A549 (cell line): ENCODE measurements around the gene RUNX1. TPM values are rescaled to one million over a fixed set of nuclear protein-coding genes. Genes with fewer than 3 reads are reported as not detected.
A peak's percentile ranks its signal among the peaks of the same experiment; 100 is the strongest.

Source experiments
- ATAC-seq, 2 experiments: fragments of 200-7000 bp in 1 of 2; fragments of >200 bp in 1 of 2; cut with Nextera tagmentation in 1 of 2; cut with Tn5 transposase in 1 of 2; 3 replicates each; pipeline versions ENCODE4 v1.8.0 to v1.9.1; 2018 to 2020; ENCODE audit warnings: mild to moderate bottlenecking in 1 of 2, moderate library complexity in 1 of 2
- CTCF ChIA-PET: fragments of 300-600 bp; sonication (Branson Sonifier 250); formaldehyde crosslinking; extraction: SDS; loops from one replicate; lab custom pipeline; 2021; ENCODE audit warnings: antibody characterized with exemption, inconsistent platforms; lab: Yijun Ruan, JAX
- POLR2A ChIA-PET: fragments of 350-600 bp; formaldehyde crosslinking; extraction: SDS; loops from one replicate; lab custom pipeline; 2021; ENCODE audit warnings: antibody characterized with exemption, inconsistent platforms; lab: Yijun Ruan, JAX
- DNase-seq, 2 experiments: peaks; one replicate each; pipeline versions ENCODE4 v3.0.0 to v3.0.0-alpha.2; 2011 to 2016; ENCODE audit warnings: low read depth in 1 of 2, low spot score in 1 of 2
- FAIRE-seq: peaks from 2 replicates; lab custom pipeline; 2011; peaks lifted over from hg19 to GRCh38; lab: Jason Lieb, UNC
- H3K27ac ChIP-seq, 2 experiments: fragments of >200 bp; sonication (Bioruptor Twin); formaldehyde crosslinking; 3 replicates each; pipeline ENCODE4 v1.5.1; 2016 to 2017
- H3K4me1 ChIP-seq: fragments of >200 bp; sonication (Bioruptor Twin); formaldehyde crosslinking; 3 replicates; pipeline ENCODE4 v1.6.1; 2016
- H3K4me2 ChIP-seq: fragments of >200 bp; sonication (Bioruptor Twin); formaldehyde crosslinking; 3 replicates; pipeline ENCODE4 v1.6.1; 2016
- H3K4me3 ChIP-seq: fragments of >200 bp; sonication (Bioruptor Twin); formaldehyde crosslinking; 3 replicates; pipeline ENCODE4 v1.5.1; 2016
- H3K9me3 ChIP-seq: fragments of >200 bp; sonication (Bioruptor Twin); formaldehyde crosslinking; 3 replicates; pipeline ENCODE4 v1.6.1; 2016
- BHLHE40 ChIP-seq: IDR thresholded peaks from 2 replicates; pipeline ENCODE4 v1.6.1; 2012; ENCODE audit warnings: low read depth, low read length, inconsistent platforms
- CBX2 ChIP-seq: fragments of 200-600 bp; sonication (generic); IDR thresholded peaks from 2 replicates; pipeline ENCODE4 v1.6.1; 2016; ENCODE audit warnings: low read depth, mild to moderate bottlenecking, borderline replicate concordance
- CEBPB ChIP-seq, 2 experiments: fragments of >200 bp in 1 of 2; sonication (Bioruptor Twin) in 1 of 2; formaldehyde crosslinking in 1 of 2; IDR thresholded peaks; 2 replicates each; pipeline ENCODE4 v1.6.1; 2012 to 2016
- CHD4 ChIP-seq: fragments of 200-600 bp; sonication (generic); IDR thresholded peaks from 2 replicates; pipeline ENCODE4 v1.6.1; 2016; ENCODE audit warnings: antibody characterized with exemption, mild to moderate bottlenecking, borderline replicate concordance
- EHF ChIP-seq: fragments of 250-450 bp; sonication (Bioruptor Pico); IDR thresholded peaks from 2 replicates; pipeline ENCODE4 v1.5.0; 2020; ENCODE audit warnings: mild to moderate bottlenecking
- HDAC2 ChIP-seq: fragments of 200-600 bp; sonication (generic); IDR thresholded peaks from 2 replicates; pipeline ENCODE4 v1.6.1; 2016
- HOXA7 ChIP-seq: fragments of 250-450 bp; sonication (Bioruptor Pico); IDR thresholded peaks from 2 replicates; pipeline ENCODE4 v1.5.0; 2020; ENCODE audit warnings: mild to moderate bottlenecking, moderate library complexity
- HOXB13 ChIP-seq: fragments of 250-450 bp; sonication (Bioruptor Pico); IDR thresholded peaks from 2 replicates; pipeline ENCODE4 v1.5.0; 2020; ENCODE audit warnings: low read depth, mild to moderate bottlenecking, moderate library complexity
- JUN ChIP-seq, 2 experiments: fragments of >200 bp; sonication (Bioruptor Twin); formaldehyde crosslinking; IDR thresholded peaks; 2 replicates in 1 of 2; 3 replicates in 1 of 2; pipeline ENCODE4 v1.6.1; 2016 to 2017
- KDM5A ChIP-seq: fragments of 200-600 bp; sonication (generic); IDR thresholded peaks from 2 replicates; pipeline ENCODE4 v1.6.1; 2016; ENCODE audit warnings: antibody characterized with exemption, mild to moderate bottlenecking
- PHF8 ChIP-seq: fragments of 200-600 bp; sonication (generic); IDR thresholded peaks from 2 replicates; pipeline ENCODE4 v1.6.1; 2016; ENCODE audit warnings: low read depth, mild to moderate bottlenecking, antibody characterized with exemption, moderate library complexity, borderline replicate concordance
- POLR2A ChIP-seq: IDR thresholded peaks from 2 replicates; pipeline ENCODE4 v1.6.1; 2012; ENCODE audit warnings: mild to moderate bottlenecking, low read length
- POLR2AphosphoS2 ChIP-seq: conservative IDR thresholded peaks from 2 replicates; pipeline ENCODE4 v1.6.1; 2012; ENCODE audit warnings: low read length, improper control_type of control experiment, inconsistent platforms
- RFX5 ChIP-seq: fragments of 450-650 bp; IDR thresholded peaks from 2 replicates; pipeline ENCODE4 v1.7.1; 2014; ENCODE audit warnings: antibody characterized with exemption, mild to moderate bottlenecking, moderate library complexity
- RNF2 ChIP-seq: fragments of 200-600 bp; sonication (generic); IDR thresholded peaks from 2 replicates; pipeline ENCODE4 v1.6.1; 2016; ENCODE audit warnings: low read depth, mild to moderate bottlenecking, antibody characterized with exemption, moderate library complexity, borderline replicate concordance
- SREBF2 ChIP-seq: fragments of 450-650 bp; IDR thresholded peaks from 2 replicates; pipeline ENCODE4 v1.6.1; 2014; ENCODE audit warnings: mild to moderate bottlenecking, moderate library complexity
- TP53 ChIP-seq: fragments of 250-450 bp; sonication (Bioruptor Pico); IDR thresholded peaks from 2 replicates; pipeline ENCODE4 v1.5.0; 2021; ENCODE audit warnings: mild to moderate bottlenecking, moderate library complexity
- ZNF302 ChIP-seq: fragments of 250-450 bp; sonication (Bioruptor Pico); IDR thresholded peaks from 2 replicates; pipeline ENCODE4 v1.9.0; 2021; ENCODE audit warnings: inconsistent platforms, mild to moderate bottlenecking, moderate library complexity
- WGBS: methylation state at CpG from one replicate; pipeline ENCODE4 v1.1.6; 2017; ENCODE audit errors: missing lambda C conversion rate; 5-methylcytosine and 5-hydroxymethylcytosine counted together
- polyA plus RNA-seq, 4 experiments: library from polyadenylated mRNA; depleted of rRNA in 3 of 4; stranded (reverse); fragments of >200 nt; fragmentation: RNase III in 1 of 4; extraction: RNeasy Plus Mini Kit Qiagen cat#74134 plus additional on column Dnase treatment in 1 of 4; gene quantifications; 2 replicates in 3 of 4; 3 replicates in 1 of 4; pipeline ENCODE4 v1.2.3, GENCODE V29; 2011 to 2017
- TF ChIP-seq, protein P1 (sequence below): fragments of 250-450 bp; sonication (Bioruptor Pico); IDR thresholded peaks from 2 replicates; pipeline ENCODE4 v1.5.0; 2021; ENCODE audit warnings: mild to moderate bottlenecking, moderate library complexity, borderline replicate concordance
- TF ChIP-seq, protein P2 (sequence below): IDR thresholded peaks from 2 replicates; pipeline ENCODE4 v1.6.1; 2012
- TF ChIP-seq, protein P3 (sequence below): fragments of 200-600 bp; sonication (generic); IDR thresholded peaks from 2 replicates; pipeline ENCODE4 v1.6.1; 2016; ENCODE audit warnings: antibody characterized with exemption, mild to moderate bottlenecking, moderate library complexity
- TF ChIP-seq, protein P4 (sequence below): IDR thresholded peaks from 2 replicates; pipeline ENCODE4 v1.6.1; 2012; ENCODE audit warnings: low read depth, borderline replicate concordance
- TF ChIP-seq, protein P5 (sequence below): fragments of >200 bp; sonication (Bioruptor Twin); formaldehyde crosslinking; IDR thresholded peaks from 3 replicates; pipeline ENCODE4 v1.6.1; 2016
- TF ChIP-seq, protein P6 (sequence below): fragments of 450-650 bp; IDR thresholded peaks from 2 replicates; pipeline ENCODE4 v1.6.1; 2014; ENCODE audit warnings: antibody characterized with exemption

RUNX1 gene
- polyA plus RNA-seq, 2 of the 4 experiments (the other 2 are of a cell fraction) = 5.5 TPM

DNA sequence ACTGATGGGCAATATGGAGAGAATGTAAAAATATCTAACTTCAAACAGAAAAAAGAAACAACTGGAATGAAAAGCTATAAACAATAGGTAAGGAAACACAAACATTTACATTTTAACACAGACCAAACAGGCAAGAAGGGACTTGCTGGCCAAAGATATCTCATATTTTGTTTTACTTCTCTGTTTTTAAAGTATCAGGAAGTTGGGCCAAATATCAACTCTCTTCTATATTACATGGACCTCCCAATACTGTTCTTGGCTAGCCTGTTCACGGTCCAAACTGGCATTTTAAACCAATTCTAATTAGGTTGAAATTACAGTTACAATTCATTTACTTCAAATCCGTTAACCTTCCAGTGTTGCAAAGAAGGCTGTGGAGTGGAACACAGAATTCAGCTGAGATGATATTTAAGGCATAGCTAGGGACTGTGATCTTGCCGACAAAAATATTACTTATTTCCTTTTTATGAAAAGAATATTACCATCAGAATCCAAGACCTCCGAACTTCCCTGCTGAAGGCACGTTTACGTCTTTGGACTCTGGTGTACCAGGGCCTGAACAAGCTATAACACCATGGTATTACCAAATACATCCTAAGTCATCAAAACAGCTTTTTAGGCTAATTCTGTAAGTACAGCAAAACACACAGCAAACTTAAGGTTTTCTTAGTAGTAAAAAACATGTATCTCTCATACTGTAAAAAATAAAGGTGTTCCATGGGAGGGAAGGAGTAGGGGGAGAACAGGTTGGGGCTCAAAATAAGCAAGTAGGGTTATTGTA is 165.4 kb downstream of the RUNX1 start:
- Histone ChIP-seq H3K4me1 (peaks cover 51% of the 10 kb centered on the region), H3K27ac (peak overlapping the region; percentile 93 to 100), H3K4me3 (peak overlapping the region; percentile 72), H3K9me3 (no peaks in the 10 kb centered on the region), H3K4me2 (peak overlapping the region; percentile 94)
- FAIRE-seq (no peak), ATAC-seq (no peak), DNase-seq (no peak)
- WGBS = 50% methylated on average over 6 of the region's 6 CpGs
- POLR2A ChIA-PET = no interaction called here
- TF ChIP-seq ZNF302 (CRISPR knock-in tag) = no peak
- no peak for TF ChIP-seq CEBPB (IDR thresholded peaks at IDR 0.05)
- TF ChIP-seq CBX2 = no peak
- TF ChIP-seq, protein P1, sequence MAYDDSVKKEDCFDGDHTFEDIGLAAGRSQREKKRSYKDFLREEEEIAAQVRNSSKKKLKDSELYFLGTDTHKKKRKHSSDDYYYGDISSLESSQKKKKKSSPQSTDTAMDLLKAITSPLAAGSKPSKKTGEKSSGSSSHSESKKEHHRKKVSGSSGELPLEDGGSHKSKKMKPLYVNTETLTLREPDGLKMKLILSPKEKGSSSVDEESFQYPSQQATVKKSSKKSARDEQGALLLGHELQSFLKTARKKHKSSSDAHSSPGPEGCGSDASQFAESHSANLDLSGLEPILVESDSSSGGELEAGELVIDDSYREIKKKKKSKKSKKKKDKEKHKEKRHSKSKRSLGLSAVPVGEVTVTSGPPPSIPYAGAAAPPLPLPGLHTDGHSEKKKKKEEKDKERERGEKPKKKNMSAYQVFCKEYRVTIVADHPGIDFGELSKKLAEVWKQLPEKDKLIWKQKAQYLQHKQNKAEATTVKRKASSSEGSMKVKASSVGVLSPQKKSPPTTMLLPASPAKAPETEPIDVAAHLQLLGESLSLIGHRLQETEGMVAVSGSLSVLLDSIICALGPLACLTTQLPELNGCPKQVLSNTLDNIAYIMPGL (CRISPR knock-in tag) = no peak
- TF ChIP-seq, protein P2, sequence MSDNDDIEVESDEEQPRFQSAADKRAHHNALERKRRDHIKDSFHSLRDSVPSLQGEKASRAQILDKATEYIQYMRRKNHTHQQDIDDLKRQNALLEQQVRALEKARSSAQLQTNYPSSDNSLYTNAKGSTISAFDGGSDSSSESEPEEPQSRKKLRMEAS = no peak
- no peak for TF ChIP-seq CHD4
- no peak for TF ChIP-seq SREBF2
- no peak for TF ChIP-seq TP53 (CRISPR knock-in tag)
- TF ChIP-seq KDM5A = no peak
- TF ChIP-seq, protein P3, sequence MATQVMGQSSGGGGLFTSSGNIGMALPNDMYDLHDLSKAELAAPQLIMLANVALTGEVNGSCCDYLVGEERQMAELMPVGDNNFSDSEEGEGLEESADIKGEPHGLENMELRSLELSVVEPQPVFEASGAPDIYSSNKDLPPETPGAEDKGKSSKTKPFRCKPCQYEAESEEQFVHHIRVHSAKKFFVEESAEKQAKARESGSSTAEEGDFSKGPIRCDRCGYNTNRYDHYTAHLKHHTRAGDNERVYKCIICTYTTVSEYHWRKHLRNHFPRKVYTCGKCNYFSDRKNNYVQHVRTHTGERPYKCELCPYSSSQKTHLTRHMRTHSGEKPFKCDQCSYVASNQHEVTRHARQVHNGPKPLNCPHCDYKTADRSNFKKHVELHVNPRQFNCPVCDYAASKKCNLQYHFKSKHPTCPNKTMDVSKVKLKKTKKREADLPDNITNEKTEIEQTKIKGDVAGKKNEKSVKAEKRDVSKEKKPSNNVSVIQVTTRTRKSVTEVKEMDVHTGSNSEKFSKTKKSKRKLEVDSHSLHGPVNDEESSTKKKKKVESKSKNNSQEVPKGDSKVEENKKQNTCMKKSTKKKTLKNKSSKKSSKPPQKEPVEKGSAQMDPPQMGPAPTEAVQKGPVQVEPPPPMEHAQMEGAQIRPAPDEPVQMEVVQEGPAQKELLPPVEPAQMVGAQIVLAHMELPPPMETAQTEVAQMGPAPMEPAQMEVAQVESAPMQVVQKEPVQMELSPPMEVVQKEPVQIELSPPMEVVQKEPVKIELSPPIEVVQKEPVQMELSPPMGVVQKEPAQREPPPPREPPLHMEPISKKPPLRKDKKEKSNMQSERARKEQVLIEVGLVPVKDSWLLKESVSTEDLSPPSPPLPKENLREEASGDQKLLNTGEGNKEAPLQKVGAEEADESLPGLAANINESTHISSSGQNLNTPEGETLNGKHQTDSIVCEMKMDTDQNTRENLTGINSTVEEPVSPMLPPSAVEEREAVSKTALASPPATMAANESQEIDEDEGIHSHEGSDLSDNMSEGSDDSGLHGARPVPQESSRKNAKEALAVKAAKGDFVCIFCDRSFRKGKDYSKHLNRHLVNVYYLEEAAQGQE = no peak
- no peak for TF ChIP-seq RNF2
- TF ChIP-seq, protein P4, sequence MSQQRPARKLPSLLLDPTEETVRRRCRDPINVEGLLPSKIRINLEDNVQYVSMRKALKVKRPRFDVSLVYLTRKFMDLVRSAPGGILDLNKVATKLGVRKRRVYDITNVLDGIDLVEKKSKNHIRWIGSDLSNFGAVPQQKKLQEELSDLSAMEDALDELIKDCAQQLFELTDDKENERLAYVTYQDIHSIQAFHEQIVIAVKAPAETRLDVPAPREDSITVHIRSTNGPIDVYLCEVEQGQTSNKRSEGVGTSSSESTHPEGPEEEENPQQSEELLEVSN = no peak
- TF ChIP-seq HOXA7 = no peak
- TF ChIP-seq POLR2A = no peak
- TF ChIP-seq RFX5 = no peak
- TF ChIP-seq BHLHE40 = no peak
- no peak for TF ChIP-seq EHF (CRISPR knock-in tag)
- no peak for TF ChIP-seq HOXB13 (CRISPR knock-in tag)
- CTCF ChIA-PET = interaction anchor here (1.8 to 7.3 kb wide), 2 partner anchors 75 to 139 kb away, joined by 4 to 46 read pairs; no protein-coding TSS in a partner anchor

DNA sequence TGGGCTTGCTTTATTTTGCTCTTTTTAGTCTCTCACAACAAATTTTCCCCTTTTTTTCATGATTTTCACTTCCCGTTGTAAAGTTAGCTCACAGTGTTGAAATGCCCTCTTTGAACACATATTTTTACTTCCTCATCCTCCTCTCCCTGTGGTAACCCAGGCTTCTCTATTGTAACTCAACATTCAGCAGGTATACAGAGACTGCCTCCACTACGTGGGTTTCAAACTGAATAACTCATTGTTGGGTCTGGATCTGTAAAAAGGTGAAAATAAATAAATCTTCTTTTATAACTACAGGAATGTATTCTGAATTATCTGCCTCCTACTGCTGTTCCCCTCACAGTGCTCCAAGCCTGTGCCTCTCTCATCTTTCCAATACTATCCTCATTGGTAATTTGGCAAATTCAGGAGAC is 166.4 kb downstream of the RUNX1 start:
- peak overlapping the region; percentile 94 for H3K4me2 ChIP-seq
- FAIRE-seq = no peak
- peaks cover 59% of the 10 kb centered on the region for H3K4me1 ChIP-seq
- peak in 1 of 2 experiments; percentile 18; a peak in 1 of 6 replicates for ATAC-seq
- H3K27ac ChIP-seq = peak overlapping the region; percentile 93 to 100
- peak overlapping the region; percentile 72; the same call in 1 of the 3 replicates for H3K4me3 ChIP-seq
- H3K9me3 ChIP-seq = no peaks in the 10 kb centered on the region
- WGBS = 21% methylated on average over 2 of the region's 2 CpGs
- no peak for DNase-seq
- ChIA-PET CTCF (interaction anchor here (0.7 kb wide), 1 partner anchor 49 kb away, joined by 3 read pairs; no protein-coding TSS in a partner anchor), POLR2A (no interaction called here)
- TF ChIP-seq JUN (IDR thresholded peaks at IDR 0.05) (no peak), SREBF2 (no peak), POLR2AphosphoS2 (no peak), KDM5A (no peak), HDAC2 (no peak), PHF8 (no peak)
- TF ChIP-seq, protein P5, sequence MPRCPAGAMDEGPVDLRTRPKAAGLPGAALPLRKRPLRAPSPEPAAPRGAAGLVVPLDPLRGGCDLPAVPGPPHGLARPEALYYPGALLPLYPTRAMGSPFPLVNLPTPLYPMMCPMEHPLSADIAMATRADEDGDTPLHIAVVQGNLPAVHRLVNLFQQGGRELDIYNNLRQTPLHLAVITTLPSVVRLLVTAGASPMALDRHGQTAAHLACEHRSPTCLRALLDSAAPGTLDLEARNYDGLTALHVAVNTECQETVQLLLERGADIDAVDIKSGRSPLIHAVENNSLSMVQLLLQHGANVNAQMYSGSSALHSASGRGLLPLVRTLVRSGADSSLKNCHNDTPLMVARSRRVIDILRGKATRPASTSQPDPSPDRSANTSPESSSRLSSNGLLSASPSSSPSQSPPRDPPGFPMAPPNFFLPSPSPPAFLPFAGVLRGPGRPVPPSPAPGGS = no peak
- TF ChIP-seq, protein P6, sequence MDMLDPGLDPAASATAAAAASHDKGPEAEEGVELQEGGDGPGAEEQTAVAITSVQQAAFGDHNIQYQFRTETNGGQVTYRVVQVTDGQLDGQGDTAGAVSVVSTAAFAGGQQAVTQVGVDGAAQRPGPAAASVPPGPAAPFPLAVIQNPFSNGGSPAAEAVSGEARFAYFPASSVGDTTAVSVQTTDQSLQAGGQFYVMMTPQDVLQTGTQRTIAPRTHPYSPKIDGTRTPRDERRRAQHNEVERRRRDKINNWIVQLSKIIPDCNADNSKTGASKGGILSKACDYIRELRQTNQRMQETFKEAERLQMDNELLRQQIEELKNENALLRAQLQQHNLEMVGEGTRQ = no peak
- TF ChIP-seq, protein P3 = no peak
